Activated CD8-positive, alpha-beta T cell treated with anti-CD3 and anti-CD28 coated beads, Interleukin-2, amount 10 ng/mL, durations not matched to agents 7 days and 5 days (primary cell): Measurements from ENCODE around the gene PLA2G4D. TPM values are rescaled to one million over a fixed set of nuclear protein-coding genes. Genes with fewer than 3 reads are reported as not detected.

ENCODE experiments used
- ATAC-seq: fragments of 150-1000 bp; cut with Tn5 transposase; one replicate; pipeline ENCODE4 v1.10.0; 2021; ENCODE audit warnings: moderate library complexity
- CTCF ChIA-PET: fragments of 350-600 bp; sonication (Branson Sonifier 250); formaldehyde crosslinking; loops from one replicate; lab custom pipeline; 2021; ENCODE audit warnings: antibody characterized with exemption; lab: Charles Lee
- POLR2A ChIA-PET: fragments of 350-600 bp; sonication (Branson Sonifier 250); formaldehyde crosslinking; loops from one replicate; lab custom pipeline; 2021; ENCODE audit warnings: antibody characterized with exemption; lab: Charles Lee
- DNase-seq: peaks from one replicate; pipeline ENCODE4 v3.0.0-alpha.2; 2020
- H3K27ac Mint-ChIP-seq: one replicate; pipeline ENCODE4 v1.8.0; 2021; ENCODE audit warnings: mild to moderate bottlenecking, mixed read lengths
- H3K27me3 Mint-ChIP-seq: one replicate; pipeline ENCODE4 v1.8.0; 2021; ENCODE audit warnings: low read depth, mixed read lengths
- H3K36me3 Mint-ChIP-seq: one replicate; pipeline ENCODE4 v1.8.0; 2021; ENCODE audit warnings: low read depth, mixed read lengths
- H3K4me1 Mint-ChIP-seq: one replicate; pipeline ENCODE4 v1.8.0; 2021; ENCODE audit warnings: low read depth, mixed read lengths
- H3K4me3 Mint-ChIP-seq: one replicate; pipeline ENCODE4 v1.8.0; 2021; ENCODE audit warnings: mild to moderate bottlenecking, mixed read lengths
- H3K9me3 Mint-ChIP-seq: one replicate; pipeline ENCODE4 v1.8.0; 2022; ENCODE audit warnings: mixed read lengths; ENCODE audit not compliant: insufficient read depth
- total RNA-seq, 2 experiments: library from RNA; stranded (reverse); gene quantifications; one replicate each; pipeline ENCODE4 v1.2.3, GENCODE V29; 2021

Gene PLA2G4D
- total RNA-seq, 2 experiments from 2014 or later = not detected

GRCh38 chr15:42087926-42088800, 6.2 kb downstream of the PLA2G4D start:
- ATAC-seq (no peak), DNase-seq (no peak)
- H3K4me3 Mint-ChIP-seq = no peak overlapping the region
- H3K27ac Mint-ChIP-seq = no peak overlapping the region
- POLR2A ChIA-PET = interaction anchor here (1.1 kb wide), 1 partner anchor 277 kb away, joined by 3 read pairs; no protein-coding TSS in a partner anchor
- H3K9me3 Mint-ChIP-seq = no peaks in the 10 kb centered on the region
- CTCF ChIA-PET = interaction anchor here (1.1 kb wide), 1 partner anchor 315 kb away, joined by 3 read pairs; no protein-coding TSS in a partner anchor
- H3K27me3 Mint-ChIP-seq = no peaks in the 10 kb centered on the region
- H3K36me3 Mint-ChIP-seq = no peaks in the 10 kb centered on the region
- H3K4me1 Mint-ChIP-seq = peaks cover 12% of the 10 kb centered on the region

GRCh38 chr15:42087460-42087859, 6.9 kb downstream of the PLA2G4D start:
- no peak overlapping the region for H3K4me3 Mint-ChIP-seq
- no peak for ATAC-seq
- H3K4me1 Mint-ChIP-seq = peaks cover 12% of the 10 kb centered on the region
- H3K36me3 Mint-ChIP-seq = no peaks in the 10 kb centered on the region
- no peak overlapping the region for H3K27ac Mint-ChIP-seq
- no peaks in the 10 kb centered on the region for H3K27me3 Mint-ChIP-seq
- no peak for DNase-seq
- ChIA-PET CTCF (interaction anchor here (1.1 kb wide), 1 partner anchor 315 kb away, joined by 3 read pairs; no protein-coding TSS in a partner anchor), POLR2A (interaction anchor here (1.1 kb wide), 1 partner anchor 276 kb away, joined by 3 read pairs; no protein-coding TSS in a partner anchor)
- no peaks in the 10 kb centered on the region for H3K9me3 Mint-ChIP-seq

- Mint-ChIP-seq H3K4me3 (no peak overlapping the region), H3K27ac (no peak overlapping the region), H3K9me3 (no peaks in the 10 kb centered on the region), H3K27me3 (no peaks in the 10 kb centered on the region), H3K4me1 (peaks cover 12% of the 10 kb centered on the region), H3K36me3 (no peaks in the 10 kb centered on the region)
- CTCF ChIA-PET = interaction anchor here (3.1 kb wide), 2 partner anchors 22 to 97 kb away, joined by 15 to 20 read pairs; no protein-coding TSS in a partner anchor
- POLR2A ChIA-PET = no interaction called here
- no peak for ATAC-seq
- no peak for DNase-seq
Observed at GRCh38 chr15:42085721-42086120, 8.6 kb downstream of the PLA2G4D start.

- Mint-ChIP-seq H3K9me3 (no peaks in the 10 kb centered on the region), H3K27me3 (no peaks in the 10 kb centered on the region), H3K4me3 (no peak overlapping the region), H3K27ac (no peak overlapping the region), H3K36me3 (no peaks in the 10 kb centered on the region), H3K4me1 (peaks cover 12% of the 10 kb centered on the region)
- POLR2A ChIA-PET = no interaction called here
- CTCF ChIA-PET = interaction anchor here (0.8 to 3.1 kb wide), 7 partner anchors 18 to 395 kb away, joined by 3 to 20 read pairs (median 6); partner anchors contain the start of gene MAPKBP1
- ATAC-seq (no peak), DNase-seq (no peak)
Observed at GRCh38 chr15:42085236-42085605, 9.1 kb downstream of the PLA2G4D start.

- no peaks in the 10 kb centered on the region for H3K9me3 Mint-ChIP-seq
- ChIA-PET CTCF (interaction anchor here (0.7 to 3.1 kb wide), 15 partner anchors 8 to 396 kb away, joined by 3 to 20 read pairs (median 4); partner anchors contain the start of gene MAPKBP1), POLR2A (no interaction called here)
- no peaks in the 10 kb centered on the region for H3K27me3 Mint-ChIP-seq
- DNase-seq (peak; percentile 54), ATAC-seq (peak; percentile 76)
- no peaks in the 10 kb centered on the region for H3K36me3 Mint-ChIP-seq
- H3K4me3 Mint-ChIP-seq = no peak overlapping the region
- no peak overlapping the region for H3K27ac Mint-ChIP-seq
- peaks cover 12% of the 10 kb centered on the region for H3K4me1 Mint-ChIP-seq
Observed at GRCh38 chr15:42084465-42085235, 9.7 kb downstream of the PLA2G4D start.

GRCh38 chr15:42083916-42084315, 10.4 kb downstream of the PLA2G4D start:
- H3K9me3 Mint-ChIP-seq = no peaks in the 10 kb centered on the region
- H3K36me3 Mint-ChIP-seq = no peaks in the 10 kb centered on the region
- H3K4me1 Mint-ChIP-seq = peaks cover 12% of the 10 kb centered on the region
- no peak overlapping the region for H3K27ac Mint-ChIP-seq
- ChIA-PET CTCF (interaction anchor here (1.0 to 3.1 kb wide), 11 partner anchors 9 to 310 kb away, joined by 3 to 20 read pairs (median 5); partner anchors contain the start of gene MAPKBP1), POLR2A (no interaction called here)
- no peak overlapping the region for H3K4me3 Mint-ChIP-seq
- H3K27me3 Mint-ChIP-seq = no peaks in the 10 kb centered on the region
- ATAC-seq = no peak
- DNase-seq = no peak

- no peaks in the 10 kb centered on the region for H3K36me3 Mint-ChIP-seq
- CTCF ChIA-PET = interaction anchor here (1.5 to 3.1 kb wide), 7 partner anchors 9 to 310 kb away, joined by 4 to 20 read pairs (median 10); partner anchors contain the start of gene MAPKBP1
- POLR2A ChIA-PET = no interaction called here
- H3K9me3 Mint-ChIP-seq = no peaks in the 10 kb centered on the region
- no peaks in the 10 kb centered on the region for H3K27me3 Mint-ChIP-seq
- no peak overlapping the region for H3K4me3 Mint-ChIP-seq
- no peak for DNase-seq
- ATAC-seq = no peak
- H3K4me1 Mint-ChIP-seq = peaks cover 12% of the 10 kb centered on the region
- H3K27ac Mint-ChIP-seq = no peak overlapping the region
Observed at GRCh38 chr15:42083605-42083908, 10.8 kb downstream of the PLA2G4D start.

- ATAC-seq = no peak
- Mint-ChIP-seq H3K27ac (no peak overlapping the region), H3K9me3 (no peaks in the 10 kb centered on the region), H3K36me3 (no peaks in the 10 kb centered on the region), H3K4me3 (no peak overlapping the region), H3K27me3 (peaks cover 2% of the 10 kb centered on the region), H3K4me1 (peaks cover 12% of the 10 kb centered on the region)
- no peak for DNase-seq
- POLR2A ChIA-PET = no interaction called here
- CTCF ChIA-PET = interaction anchor here (1.1 to 3.1 kb wide), 8 partner anchors 9 to 309 kb away, joined by 3 to 20 read pairs (median 7); partner anchors contain the start of gene MAPKBP1
Observed at GRCh38 chr15:42082823-42083604, 11.3 kb downstream of the PLA2G4D start.

GRCh38 chr15:42082141-42082540, 12.2 kb downstream of the PLA2G4D start:
- ChIA-PET CTCF (interaction anchor here (1.1 to 1.3 kb wide), 2 partner anchors 26 to 92 kb away, joined by 3 to 4 read pairs; no protein-coding TSS in a partner anchor), POLR2A (no interaction called here)
- Mint-ChIP-seq H3K27me3 (peaks cover 3% of the 10 kb centered on the region), H3K4me3 (no peak overlapping the region), H3K36me3 (no peaks in the 10 kb centered on the region), H3K27ac (no peak overlapping the region), H3K4me1 (peaks cover 12% of the 10 kb centered on the region), H3K9me3 (no peaks in the 10 kb centered on the region)
- ATAC-seq = no peak
- DNase-seq = no peak

GRCh38 chr15:42080919-42081830, 13.2 kb downstream of the PLA2G4D start:
- H3K27ac Mint-ChIP-seq = no peak overlapping the region
- DNase-seq (no peak), ATAC-seq (no peak)
- H3K27me3 Mint-ChIP-seq = peaks cover 5% of the 10 kb centered on the region
- no peak overlapping the region for H3K4me3 Mint-ChIP-seq
- no peaks in the 10 kb centered on the region for H3K36me3 Mint-ChIP-seq
- CTCF ChIA-PET = no interaction called here
- peaks cover 12% of the 10 kb centered on the region for H3K4me1 Mint-ChIP-seq
- POLR2A ChIA-PET = interaction anchor here (0.6 kb wide), 1 partner anchor 190 kb away, joined by 3 read pairs; no protein-coding TSS in a partner anchor
- H3K9me3 Mint-ChIP-seq = no peaks in the 10 kb centered on the region
